ENCODE results near the gene PRR19.

- TF ChIP-seq CTCF (IDR thresholded peaks at IDR 0.05) (no peak), POLR2A (IDR thresholded peaks at IDR 0.05) (no peak)
Measured at GRCh38 chr19:42335374-42335936, 33.5 kb downstream of the PRR19 start.

All from suprapubic skin (tissue), 3 donors.